Stimulated activated CD8-positive, alpha-beta memory T cell treated with anti-CD3 and anti-CD28 coated beads, Interleukin-15, amount 100 ng/mL, for 4 hours (primary cell): ENCODE measurements around the gene SYAP1.
A peak's percentile ranks its signal among the peaks of the same experiment; 100 is the strongest.
"Not testable (repeated sequence)": the region's sequence is repeated elsewhere in the genome, so short reads cannot be mapped to it uniquely, and the experiment has no call there.

Source experiments
- DNase-seq, 2 donors: peaks; one replicate each; pipeline ENCODE4 v3.0.0-alpha.2; 2020; ENCODE audit warnings: low read depth in 2 of 2

SYAP1 gene

GRCh38 chrX:16719334-16720084 lies at the start of gene SYAP1:
Gene SYAP1 (plus strand): TSS chrX:16719612. CDS start chrX:16719725, 113 bp downstream.
- peak; percentile 78 to 93 for DNase-seq

DNA sequence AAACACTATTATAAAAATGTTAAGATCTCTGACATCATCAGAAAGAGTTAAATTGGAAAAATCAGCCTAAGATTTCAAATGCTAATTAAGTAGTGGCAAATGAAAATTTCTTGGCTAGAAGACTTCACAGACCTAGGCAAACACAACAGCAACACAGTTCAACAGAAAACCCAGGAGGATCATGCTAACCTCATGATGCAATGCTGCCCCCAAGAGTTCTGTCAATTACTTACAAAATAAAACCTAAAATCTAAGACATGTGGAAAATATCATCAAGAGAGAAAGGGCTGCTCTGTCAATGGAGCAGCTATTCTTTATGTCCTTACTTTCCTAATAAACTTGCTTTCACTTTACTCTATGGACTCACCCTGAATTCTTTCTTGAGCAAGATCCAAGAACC lies 48.4 kb upstream of the SYAP1 start:
- no peak for DNase-seq

GRCh38 chrX:16678689-16679088 lies 40.7 kb upstream of the SYAP1 start:
- no peak for DNase-seq

DNA sequence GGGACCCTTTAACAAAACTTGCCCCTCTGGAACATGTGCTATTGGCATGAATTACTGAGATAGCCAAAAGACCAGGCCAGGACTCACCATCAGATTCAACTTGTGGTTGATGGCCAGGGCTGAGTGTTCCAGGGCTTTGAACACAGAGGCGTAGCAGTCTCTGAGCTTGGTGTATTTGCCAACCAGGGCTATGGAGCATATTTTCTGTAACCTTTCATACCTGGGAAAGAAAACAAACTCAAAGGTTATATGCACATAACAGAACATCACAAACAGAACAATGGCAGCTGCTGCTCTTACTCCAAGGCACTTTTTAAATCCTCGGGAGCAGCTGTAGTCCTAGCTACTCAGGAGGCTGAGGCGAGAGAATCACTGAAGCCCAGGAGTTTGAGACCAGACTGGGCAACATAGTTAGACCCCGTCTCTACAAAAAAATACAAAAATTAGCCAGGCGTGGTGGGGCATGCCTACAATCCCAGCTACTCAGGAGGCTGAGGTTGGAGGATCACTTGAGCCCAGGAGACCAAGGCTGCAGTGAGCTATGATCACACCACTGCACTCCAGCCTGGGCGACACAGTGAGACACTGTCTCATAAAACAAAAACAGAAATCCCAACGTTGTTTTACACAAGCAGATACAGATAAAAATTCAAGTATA lies 36.3 kb upstream of the SYAP1 start:
- DNase-seq = no peak

DNA sequence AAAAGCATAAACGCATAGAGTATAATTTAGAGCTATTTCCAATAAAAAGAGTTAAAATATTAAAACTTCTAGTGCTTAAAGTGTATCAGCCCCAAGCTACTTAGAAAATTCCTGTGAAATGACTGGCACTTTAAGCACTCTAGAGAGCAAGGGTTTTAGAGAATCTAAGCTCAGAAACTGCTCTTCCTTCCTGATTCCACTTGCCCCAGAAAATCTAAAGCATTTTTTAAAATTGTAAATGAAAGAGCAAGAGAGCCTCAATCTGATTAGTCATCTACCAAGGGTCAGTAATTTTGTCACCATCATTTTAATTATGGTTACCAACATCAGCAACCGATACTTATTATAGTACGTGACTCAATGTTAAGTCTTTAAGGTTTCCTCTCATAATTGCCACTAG lies 31.9 kb upstream of the SYAP1 start:
- no peak for DNase-seq

GRCh38 chrX:16695079-16695676 lies 24.2 kb upstream of the SYAP1 start:
- peak in 1 of 2 donors; percentile 15 for DNase-seq

DNA sequence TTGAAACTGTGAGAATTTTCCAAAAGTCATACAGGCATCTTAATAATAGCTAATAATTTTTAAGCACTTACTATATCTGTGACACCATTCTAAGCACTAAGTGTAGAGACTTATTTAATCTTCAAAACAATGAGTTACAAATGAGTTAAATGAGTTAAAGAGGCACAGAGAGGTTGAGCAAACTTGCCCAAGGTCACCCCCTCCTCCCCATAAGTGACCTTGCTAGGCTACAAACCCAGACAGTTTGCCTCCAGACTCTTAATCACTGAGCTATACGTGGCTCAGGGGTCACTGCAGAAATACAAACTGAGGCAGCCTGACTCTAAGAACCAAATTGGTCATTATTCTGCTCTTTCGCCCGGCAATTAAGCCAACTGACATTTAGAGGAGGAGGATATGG lies 22.5 kb upstream of the SYAP1 start:
- no peak for DNase-seq

DNA sequence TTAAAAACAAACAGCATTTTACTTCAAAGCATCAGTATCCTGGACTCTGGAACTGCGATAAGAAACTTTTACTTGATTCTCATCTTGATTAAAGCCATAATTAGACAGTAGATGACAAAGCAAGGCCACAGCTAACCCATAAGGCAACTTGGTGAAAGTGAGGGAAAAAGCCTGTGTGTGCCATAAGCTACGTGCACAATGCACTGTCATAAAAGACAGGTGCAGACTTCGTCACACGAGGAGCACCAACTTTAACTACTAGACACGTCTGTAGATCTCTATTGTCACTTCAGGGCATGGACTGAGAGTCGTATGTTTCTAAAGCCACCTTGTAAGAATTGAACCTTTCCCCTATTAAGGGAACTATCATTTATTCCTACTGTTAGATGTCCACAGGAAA lies 20.0 kb upstream of the SYAP1 start:
- no peak for DNase-seq

- DNase-seq = no peak
Observed at GRCh38 chrX:16700734-16701133, 18.7 kb upstream of the SYAP1 start.

GRCh38 chrX:16702700-16703599 lies 16.5 kb upstream of the SYAP1 start:
- no peak for DNase-seq

- DNase-seq = no peak
Observed at GRCh38 chrX:16705370-16705769, 14.0 kb upstream of the SYAP1 start.

DNA sequence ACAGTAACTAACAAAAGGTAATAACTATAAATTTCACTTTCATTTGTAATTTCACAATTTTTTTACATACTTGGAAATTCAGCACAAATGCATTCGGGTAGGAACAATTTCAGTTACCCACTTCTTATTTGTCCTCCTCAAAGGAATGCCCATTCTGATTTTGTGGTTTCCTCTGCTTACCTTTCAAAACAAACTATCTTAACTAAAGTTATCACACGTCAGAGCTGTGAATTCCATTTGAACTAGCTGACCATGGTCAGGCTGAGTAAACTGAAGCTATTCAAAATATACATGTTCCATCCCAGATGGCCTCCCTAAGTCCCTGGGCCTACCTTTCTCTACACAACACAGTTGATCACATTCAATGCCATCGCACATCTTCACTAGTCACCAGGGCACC lies 11.4 kb upstream of the SYAP1 start:
- no peak for DNase-seq

DNA sequence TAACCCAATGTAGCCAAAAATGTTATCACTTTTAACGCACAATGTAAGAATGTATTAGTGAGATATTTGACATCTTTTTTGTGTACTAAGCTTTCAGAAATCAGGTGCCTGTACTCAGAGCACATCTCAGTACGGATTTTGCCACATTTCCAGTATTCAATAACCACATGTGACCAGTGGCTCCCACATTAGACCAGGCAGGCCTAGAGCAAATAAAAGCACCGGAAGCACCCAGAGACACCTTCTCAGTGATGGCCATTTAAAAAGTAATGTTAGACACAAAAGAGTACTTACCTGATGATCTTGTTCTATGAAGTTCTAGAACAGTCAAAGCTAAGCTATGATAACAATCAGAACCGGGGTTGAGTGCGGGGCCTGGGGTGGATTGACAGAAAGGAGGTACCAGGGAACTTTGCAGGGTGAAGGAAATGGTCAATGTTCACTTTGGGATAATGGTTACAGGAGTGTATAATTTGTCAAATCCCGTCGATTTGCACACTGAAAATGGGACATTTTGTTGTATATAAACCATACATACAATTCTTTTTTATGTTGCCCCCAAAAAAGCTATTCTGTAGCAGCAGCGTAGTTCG lies 8.1 kb upstream of the SYAP1 start:
- no peak for DNase-seq

DNA sequence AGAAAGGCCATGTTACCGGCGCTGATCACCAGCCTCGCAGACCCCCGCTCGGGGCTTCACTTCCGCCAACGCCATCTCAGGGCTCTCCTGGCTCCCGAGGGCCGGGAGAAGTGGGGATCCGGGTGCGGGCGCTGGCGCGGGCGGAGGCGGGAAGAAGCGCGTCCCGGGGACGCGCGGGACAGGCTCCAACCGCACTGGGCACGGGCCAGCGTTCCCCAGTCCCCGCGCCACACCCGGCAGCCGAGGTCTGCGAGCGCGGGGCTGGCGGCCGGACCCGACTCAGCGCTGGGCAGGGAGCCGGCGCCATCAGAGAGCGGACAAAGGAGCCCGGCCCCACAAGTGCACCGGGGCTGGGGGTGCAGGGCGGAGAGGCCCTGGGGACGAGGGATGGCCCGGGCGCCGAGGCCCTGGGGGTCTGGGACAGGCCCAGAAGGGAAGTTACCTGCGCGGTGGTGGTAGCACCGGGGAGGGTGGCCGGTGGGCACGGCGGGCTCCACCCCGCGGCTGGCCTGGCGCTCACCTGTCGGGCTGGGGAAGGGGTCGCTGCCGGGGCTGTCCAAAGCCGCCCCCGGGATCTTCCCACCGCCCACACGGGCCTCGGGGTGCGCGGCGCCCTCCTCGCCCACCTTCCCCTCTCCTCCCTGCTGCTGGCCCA lies 7.4 kb upstream of the SYAP1 start:
- no peak for DNase-seq

DNA sequence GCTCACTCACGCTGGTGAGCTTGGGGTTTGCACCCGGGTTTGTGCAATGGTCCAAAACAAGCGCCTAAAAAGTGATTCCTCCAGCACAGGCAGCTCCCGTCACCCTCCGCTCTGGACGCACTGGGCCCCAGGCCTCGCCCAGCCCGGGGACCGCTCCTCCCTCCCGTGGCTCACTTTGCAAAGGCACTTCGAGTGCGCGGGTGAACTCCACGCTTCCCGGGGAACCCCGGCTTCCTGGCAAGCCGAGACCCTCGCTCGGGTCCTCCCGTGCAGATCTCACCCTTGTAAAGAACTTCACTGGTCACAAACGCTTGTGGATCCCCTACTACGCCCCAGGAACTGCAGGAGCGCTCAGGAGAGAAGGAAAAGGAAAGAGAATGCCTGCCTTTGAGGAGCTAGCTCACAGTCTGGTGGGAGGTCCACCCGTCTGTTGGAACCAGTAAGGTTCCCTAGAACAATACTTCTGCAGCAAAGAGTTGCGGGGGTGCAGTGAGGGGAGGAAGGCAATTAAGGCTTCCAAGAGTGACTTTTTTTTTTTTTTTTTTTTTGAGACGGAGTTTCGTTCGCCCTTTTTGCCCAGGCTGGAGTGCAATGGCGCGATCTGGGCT lies 6.8 kb upstream of the SYAP1 start, which contains the start of gene CTPS2:
Gene CTPS2 (minus strand): TSS at position 122 of the 608 bp plus-strand sequence. CDS start 9,767 bp downstream, outside the sequence.
- DNase-seq = no peak

DNA sequence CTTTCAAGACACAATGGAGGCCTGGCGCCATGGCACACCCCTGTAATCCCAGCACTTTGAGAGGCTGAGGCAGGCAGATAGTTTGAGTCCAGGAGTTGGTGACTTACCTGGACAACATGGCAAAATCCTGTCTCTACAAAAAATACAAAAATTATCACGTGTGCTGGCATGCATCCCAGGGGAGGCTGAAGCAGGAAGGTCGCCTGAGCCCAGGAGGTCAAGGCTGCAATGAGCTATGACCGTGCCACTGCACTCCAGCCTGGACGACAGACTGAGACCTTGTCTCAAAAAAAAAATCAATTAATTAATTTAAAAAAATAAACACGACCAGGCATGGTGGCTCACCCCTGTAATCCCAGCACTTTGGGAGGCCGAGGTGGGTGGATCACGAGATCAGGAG lies 4.9 kb upstream of the SYAP1 start:
- no peak for DNase-seq

DNA sequence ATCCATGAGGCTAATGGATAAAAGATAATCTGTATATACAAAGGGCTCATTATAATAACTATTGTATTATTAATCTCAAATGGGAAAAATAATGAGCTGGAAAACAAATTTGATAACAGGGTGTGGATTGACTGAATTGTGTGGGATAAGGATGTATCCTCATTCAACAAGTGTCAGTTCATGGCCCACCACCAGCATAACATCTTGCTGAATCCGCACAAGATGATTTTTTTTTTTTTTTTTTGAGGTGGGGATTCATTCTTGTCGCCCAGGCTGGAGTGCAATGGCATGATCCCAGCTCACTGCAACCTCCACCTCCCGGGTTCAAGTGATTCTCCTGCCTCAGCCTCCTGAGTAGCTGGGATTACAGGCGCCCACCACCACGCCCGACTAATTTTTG lies 3.8 kb upstream of the SYAP1 start:
- DNase-seq = not testable (repeated sequence)

GRCh38 chrX:16716451-16716850 lies 3.0 kb upstream of the SYAP1 start:
- not testable (repeated sequence) for DNase-seq

DNA sequence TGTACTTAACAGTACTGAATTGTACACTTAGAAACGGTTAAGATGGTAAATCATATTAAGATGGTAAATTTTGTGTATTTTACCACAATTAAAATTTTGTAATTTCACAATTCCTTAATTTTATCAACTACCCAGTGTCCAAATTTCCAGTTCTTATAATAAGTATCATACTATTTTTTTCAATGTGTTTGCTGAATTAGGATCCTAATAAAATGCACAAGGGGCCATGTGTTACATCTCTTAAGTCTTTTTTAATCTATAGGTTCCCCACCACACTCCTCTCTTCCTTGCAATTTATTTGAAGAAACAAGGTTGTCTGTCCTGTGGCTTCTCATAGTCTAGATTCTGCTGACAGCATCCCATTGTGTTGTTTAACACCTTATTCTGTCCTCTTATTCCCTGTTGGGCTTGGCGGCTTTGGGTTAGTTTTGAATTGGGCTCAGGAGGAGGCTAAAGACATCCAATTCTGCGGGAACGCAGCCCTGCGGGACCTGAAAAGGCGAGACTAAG lies 533 bp upstream of the SYAP1 start:
- no peak for DNase-seq

DNA sequence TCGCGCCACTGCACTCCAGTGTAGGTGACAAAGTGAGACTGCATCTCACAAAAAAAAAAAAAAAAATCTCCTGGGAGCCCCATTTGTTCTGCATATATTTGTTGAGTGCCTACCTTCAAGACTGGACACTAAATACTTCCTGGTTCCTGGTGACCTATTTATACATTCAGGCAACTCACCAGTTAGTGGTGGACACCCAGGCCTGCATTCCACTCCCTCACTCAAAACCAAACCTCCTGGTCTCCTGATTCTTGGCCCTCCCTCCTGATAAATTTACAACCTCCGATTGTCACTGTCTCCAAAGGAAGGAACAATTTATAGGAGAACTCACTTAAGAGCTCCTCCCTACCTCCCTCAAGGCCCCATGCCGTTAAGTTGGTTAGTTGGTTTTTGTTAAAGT lies 3.1 kb downstream of the SYAP1 start:
- DNase-seq = no peak
